C4-2B (cell line): ENCODE data around the gene SGIP1.
"Not testable (repeated sequence)": the region's sequence is repeated elsewhere in the genome, so short reads cannot be mapped to it uniquely, and the experiment has no call there.

Source experiments
- H3K27ac ChIP-seq: fragments of 450-650 bp; 2 replicates; pipeline ENCODE4 v1.5.1; 2017
- ZFX ChIP-seq: fragments of 450-650 bp; IDR thresholded peaks from 2 replicates; pipeline ENCODE4 v1.6.1; 2017
- TF ChIP-seq, protein P1 (sequence below): fragments of 450-650 bp; conservative IDR thresholded peaks from 2 replicates; pipeline ENCODE4 v1.5.1; 2017; ENCODE audit warnings: mild to moderate bottlenecking

The SGIP1 gene

DNA sequence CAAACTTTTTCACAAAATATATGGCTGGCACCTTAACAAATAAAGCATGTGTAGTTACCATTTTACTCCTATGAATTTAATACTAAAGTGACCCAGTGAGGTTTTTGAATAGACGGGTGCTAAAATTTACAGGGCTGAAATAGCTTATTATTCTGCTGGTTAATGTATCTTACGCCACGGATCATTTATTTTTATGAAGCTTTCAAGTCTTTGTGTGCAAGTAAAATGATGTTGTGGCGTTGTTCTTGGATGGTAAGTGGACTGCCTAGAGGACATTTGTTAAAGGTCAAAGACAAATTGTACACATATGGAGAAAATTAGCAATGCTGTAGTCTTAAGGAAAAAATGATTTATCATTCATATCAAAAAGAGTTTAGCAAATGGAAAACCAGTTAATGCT is 244.3 kb downstream of the SGIP1 start:
- TF ChIP-seq, protein P1, sequence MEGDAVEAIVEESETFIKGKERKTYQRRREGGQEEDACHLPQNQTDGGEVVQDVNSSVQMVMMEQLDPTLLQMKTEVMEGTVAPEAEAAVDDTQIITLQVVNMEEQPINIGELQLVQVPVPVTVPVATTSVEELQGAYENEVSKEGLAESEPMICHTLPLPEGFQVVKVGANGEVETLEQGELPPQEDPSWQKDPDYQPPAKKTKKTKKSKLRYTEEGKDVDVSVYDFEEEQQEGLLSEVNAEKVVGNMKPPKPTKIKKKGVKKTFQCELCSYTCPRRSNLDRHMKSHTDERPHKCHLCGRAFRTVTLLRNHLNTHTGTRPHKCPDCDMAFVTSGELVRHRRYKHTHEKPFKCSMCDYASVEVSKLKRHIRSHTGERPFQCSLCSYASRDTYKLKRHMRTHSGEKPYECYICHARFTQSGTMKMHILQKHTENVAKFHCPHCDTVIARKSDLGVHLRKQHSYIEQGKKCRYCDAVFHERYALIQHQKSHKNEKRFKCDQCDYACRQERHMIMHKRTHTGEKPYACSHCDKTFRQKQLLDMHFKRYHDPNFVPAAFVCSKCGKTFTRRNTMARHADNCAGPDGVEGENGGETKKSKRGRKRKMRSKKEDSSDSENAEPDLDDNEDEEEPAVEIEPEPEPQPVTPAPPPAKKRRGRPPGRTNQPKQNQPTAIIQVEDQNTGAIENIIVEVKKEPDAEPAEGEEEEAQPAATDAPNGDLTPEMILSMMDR, result no peak
- TF ChIP-seq ZFX, result no peak
- H3K27ac ChIP-seq, result no peak overlapping the region

DNA sequence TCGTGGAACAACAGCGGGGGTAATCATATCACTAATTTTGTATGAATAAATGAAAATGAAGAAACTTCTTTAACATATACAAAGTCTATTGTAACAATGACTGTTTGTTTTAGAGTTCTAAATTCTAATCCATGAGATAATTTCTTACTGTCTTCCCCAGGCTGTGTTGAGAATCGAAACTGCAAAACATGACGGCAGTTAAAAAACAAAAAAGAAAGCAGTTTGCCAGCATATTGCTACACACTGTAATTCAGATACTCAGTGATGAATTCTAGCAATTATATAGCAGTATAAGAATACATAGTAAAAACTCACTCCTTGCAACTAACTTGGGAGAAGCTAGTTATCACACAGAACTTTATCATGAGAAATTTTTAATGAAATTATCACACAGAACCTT is 245.0 kb downstream of the SGIP1 start:
- no peak for TF ChIP-seq ZFX
- TF ChIP-seq, protein P1, result no peak
- no peak overlapping the region for H3K27ac ChIP-seq

DNA sequence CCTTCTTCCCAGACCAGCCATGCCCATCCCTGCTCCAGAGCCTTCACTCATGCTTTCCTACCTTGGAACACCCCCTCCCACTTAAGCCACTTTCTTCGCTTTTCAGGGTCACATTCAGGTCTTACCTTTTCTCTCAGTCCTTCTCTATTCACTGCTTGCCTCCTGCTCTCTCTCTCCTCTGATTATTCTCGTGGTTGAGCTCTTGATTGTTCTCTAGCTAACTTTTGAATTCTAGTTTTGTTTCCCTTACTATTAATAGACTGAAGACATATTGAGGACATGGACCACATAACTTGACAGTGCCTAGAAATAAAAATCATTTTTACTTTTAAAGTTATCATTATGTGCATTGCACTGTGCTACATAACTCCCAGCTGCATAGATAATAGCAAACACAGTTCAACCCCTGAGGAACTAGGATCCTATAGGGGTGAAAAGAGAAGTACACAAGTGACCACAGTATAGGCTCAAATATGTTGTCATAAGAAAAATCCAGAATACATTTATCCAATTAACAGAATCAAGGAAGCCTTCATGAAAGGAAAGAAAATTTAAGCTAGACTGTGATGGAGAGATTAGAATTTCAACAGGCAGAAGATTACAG is 245.6 kb downstream of the SGIP1 start:
- H3K27ac ChIP-seq, result no peak overlapping the region
- no peak for TF ChIP-seq ZFX
- TF ChIP-seq, protein P1, result no peak

DNA sequence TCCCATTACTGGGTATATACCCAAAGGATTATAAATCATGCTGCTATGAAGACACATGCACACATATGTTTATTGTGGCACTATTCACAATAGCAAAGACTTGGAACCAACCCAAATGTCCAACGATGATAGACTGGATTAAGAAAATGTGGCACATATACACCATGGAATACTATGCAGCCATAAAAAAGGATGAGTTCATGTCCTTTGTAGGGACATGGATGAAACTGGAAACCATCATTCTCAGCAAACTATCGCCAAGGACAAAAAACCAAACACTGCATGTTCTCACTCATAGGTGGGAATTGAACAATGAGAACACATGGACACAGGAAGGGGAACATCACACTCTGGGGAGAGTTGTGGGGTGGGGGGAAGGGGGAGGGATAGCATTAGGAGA is 251.8 kb downstream of the SGIP1 start:
- H3K27ac ChIP-seq, result not testable (repeated sequence)

DNA sequence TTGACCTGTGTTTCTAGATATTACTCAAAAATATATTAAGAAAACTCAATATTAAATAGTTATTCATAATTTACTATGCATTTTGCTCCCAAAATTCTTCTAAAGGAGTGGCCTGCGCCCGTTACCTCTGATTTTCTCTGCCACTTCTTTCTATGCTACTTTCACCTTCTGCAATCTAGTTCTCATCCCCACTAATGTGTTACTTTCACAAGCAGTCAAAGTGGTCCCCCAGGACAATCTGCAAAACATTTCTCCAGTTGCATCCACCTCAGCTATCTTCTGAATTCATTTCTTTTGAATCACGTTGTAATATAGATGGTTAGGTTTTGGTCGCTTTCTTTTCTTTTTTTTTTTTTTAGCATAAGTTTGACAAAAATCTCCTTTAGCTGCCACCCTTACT is 253.7 kb downstream of the SGIP1 start:
- H3K27ac ChIP-seq, result no peak overlapping the region
- TF ChIP-seq, protein P1, result no peak
- TF ChIP-seq ZFX, result no peak

DNA sequence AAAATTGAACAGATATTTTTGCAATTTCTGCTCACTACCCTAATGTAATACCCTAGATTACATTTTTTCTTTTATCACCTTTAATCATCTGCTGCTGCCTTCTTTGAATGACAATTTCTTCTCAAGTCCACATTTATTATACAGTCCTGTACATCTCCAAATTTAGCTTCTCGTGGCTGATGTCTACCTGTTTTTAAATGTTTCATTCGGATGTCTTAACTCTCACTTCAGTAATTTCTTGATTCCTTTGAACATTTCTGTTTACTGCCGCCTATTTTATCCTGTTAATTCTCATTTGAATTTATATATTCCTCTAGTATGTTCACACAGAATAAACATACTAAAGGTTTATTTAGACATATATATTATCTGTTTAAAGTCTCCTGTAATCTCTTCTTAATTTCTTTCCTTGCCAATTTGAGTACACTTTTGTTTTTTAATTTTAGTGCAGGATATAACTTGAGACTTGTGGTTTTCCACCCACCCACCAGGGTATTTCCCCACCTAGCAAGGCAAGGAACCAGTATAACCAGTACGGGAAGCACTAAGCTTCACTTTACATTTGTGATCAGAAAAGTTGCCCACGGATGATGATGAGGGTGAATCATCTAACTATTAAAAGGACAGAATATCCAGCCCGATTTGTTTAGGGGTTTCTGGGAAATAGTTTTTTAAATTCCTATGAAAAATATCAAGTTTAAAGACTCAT is 254.4 kb downstream of the SGIP1 start:
- TF ChIP-seq, protein P1, result no peak
- TF ChIP-seq ZFX, result no peak
- no peak overlapping the region for H3K27ac ChIP-seq

DNA sequence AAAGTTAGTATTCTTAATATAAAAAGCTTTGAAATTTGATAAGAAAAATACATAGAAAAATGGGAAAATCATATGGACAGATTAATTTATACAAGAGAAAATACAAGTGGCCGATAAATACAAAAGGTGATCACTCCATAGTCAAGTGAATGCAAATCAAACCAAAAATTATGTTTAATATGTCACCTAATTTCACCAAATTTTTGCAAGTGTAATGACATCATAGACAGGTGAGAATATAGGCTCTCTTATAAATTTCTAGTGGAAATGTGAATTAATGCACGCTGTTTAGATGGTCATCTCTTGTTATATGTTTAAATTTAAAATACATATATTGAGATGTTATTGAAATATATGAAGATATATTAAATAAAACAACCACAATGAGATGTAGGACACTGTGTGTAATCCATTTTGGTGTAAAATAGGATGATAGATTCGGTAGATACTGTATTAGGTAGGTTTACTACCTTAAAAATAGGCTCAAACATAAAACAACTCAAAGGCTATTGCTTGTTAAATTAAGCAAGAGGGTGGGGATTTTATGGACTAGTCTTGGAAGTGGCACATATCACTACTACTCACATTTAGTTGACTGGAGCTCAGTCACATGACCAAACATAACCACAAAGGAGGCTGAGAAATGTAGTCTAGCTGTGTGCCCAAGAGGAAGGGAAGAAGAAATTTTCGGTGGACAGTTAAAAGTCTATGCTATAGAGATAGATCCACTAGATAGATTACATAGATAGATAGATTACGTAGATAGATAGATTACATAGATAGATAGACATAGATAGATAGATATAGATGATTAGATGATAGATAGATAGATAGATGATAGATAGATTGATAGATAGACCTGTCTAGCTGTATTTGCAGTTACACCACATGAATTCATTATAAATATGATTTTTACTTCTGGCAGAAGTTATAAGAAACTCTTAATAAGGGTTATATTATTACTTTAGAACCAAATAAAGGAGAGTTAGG is 258.0 kb downstream of the SGIP1 start:
- TF ChIP-seq ZFX, result no peak
- TF ChIP-seq, protein P1, result no peak
- H3K27ac ChIP-seq, result no peak overlapping the region

DNA sequence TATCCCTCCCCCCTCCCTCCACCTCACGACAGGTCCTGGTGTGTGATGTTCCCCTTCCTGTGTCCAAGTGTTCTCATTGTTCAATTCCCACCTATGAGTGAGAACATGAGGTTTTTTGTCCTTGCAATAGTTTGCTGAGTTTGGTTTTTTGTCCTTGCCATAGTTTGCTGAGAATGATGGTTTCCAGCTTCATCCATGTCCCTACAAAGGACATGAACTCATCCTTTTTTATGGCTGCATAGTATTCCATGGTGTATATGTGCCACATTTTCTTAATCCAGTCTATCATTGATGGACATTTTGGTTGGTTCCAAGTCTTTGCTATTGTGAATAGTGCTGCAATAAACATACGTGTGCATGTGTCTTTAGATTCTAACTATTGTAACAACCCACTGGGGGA is 261.9 kb downstream of the SGIP1 start:
- not testable (repeated sequence) for H3K27ac ChIP-seq
